Nephron (organoid): ENCODE results near the gene SRGN.
A peak's percentile ranks its signal among the peaks of the same experiment; 100 is the strongest.
"Not testable (repeated sequence)": the region's sequence is repeated elsewhere in the genome, so short reads cannot be mapped to it uniquely, and the experiment has no call there.

Experiments used
- H3K27ac Mint-ChIP-seq, 3 experiments: 2 replicates each; pipeline ENCODE4 v1.8.0; 2020; ENCODE audit warnings: mixed read lengths in 3 of 3, mild to moderate bottlenecking in 2 of 3, moderate library complexity in 1 of 3
- H3K27me3 Mint-ChIP-seq: 2 replicates; pipeline ENCODE4 v1.8.0; 2021; ENCODE audit warnings: low read depth, mild to moderate bottlenecking, moderate library complexity, mixed read lengths
- H3K36me3 Mint-ChIP-seq: 2 replicates; pipeline ENCODE4 v1.8.0; 2020; ENCODE audit warnings: low read depth, mixed read lengths
- H3K4me1 Mint-ChIP-seq: 2 replicates; pipeline ENCODE4 v1.8.0; 2020; ENCODE audit warnings: mixed read lengths
- H3K4me3 Mint-ChIP-seq, 3 experiments: 2 replicates each; pipeline ENCODE4 v1.8.0; 2020; ENCODE audit warnings: mild to moderate bottlenecking in 3 of 3, mixed read lengths in 3 of 3, moderate library complexity in 2 of 3
- H3K9me3 Mint-ChIP-seq: 2 replicates; pipeline ENCODE4 v1.8.0; 2020; ENCODE audit warnings: mixed read lengths
- CTCF ChIP-seq, 3 experiments: fragments of 200-600 bp; sonication (generic); IDR thresholded peaks; one replicate each; pipeline ENCODE4 v1.5.0; 2021; ENCODE audit warnings: antibody characterized with exemption in 3 of 3; ENCODE audit not compliant: unreplicated experiment in 3 of 3

Gene SRGN, protein sequence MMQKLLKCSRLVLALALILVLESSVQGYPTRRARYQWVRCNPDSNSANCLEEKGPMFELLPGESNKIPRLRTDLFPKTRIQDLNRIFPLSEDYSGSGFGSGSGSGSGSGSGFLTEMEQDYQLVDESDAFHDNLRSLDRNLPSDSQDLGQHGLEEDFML

DNA sequence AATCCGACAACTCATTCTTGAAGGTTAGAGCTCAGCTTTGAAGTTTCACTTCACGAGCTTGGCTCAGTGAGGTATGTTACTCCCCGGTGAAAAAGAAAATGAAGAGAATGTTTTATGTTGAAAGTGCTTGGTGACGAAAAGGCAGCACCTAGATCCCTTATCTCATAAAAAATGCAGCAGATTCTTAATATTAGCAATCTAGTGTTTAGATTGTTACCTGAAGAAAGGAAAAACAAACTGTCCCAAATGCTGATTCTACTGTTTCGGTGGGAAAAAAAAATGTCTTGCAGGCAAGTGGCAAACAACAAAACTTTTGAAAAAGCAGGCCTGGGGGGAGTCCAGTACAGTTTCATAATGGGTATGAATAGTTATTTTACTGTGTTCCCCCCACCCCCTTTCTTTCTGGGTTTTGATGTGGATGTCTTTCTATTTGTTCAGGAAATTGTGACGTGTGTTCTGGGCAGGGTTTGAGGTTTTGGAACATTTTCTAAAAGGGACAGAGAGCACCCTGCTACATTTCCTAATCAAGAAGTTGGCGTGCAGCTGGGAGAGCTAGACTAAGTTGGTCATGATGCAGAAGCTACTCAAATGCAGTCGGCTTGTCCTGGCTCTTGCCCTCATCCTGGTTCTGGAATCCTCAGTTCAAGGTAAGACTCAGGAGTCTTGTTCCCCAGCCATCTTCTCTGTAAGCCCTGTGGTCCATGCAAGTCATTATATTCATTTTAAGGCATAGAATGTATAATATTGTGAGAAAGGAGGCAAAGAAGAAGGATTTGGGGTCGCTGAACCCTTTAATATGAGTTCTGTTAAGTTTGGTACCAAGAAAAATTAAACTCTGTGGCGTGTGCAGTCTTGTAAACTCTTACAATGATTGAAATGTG, at the start of gene SRGN:
Gene SRGN (plus strand): TSS at position 514 of the 881 bp plus-strand sequence. CDS start 55 bp downstream, at position 569.
- Mint-ChIP-seq H3K4me1 (peaks cover 12% of the 10 kb centered on the region), H3K27ac (no peak within 1 kb of the TSS), H3K4me3 (peak within 1 kb of the TSS in 1 of 3 experiments; percentile 5), H3K9me3 (no peaks in the 10 kb centered on the region), H3K27me3 (no peaks in the 10 kb centered on the region), H3K36me3 (no peaks in the 10 kb centered on the region)
- no peak for TF ChIP-seq CTCF (IDR thresholded peaks at IDR 0.05; ENCODE audit: unreplicated experiment in 3 of 3)

DNA sequence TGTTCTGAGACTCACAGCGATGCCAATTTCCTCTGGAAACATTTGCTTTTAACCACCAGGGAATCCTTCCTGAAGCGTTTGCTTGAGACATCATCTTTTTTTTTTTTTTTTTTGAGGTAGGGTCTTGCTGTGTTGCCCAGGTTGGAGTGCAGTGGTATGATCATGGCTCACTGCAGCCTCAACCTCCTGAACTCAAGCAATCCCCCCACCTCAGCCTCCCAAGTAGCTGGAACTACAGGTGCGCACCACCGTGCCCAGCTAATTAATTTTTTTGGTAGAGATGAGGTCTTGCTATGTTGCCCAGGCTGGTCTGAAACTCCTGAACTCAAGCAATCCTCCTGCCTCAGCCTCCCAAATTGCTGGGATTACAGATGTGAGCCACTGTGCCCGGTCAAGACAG, 47.0 kb upstream of the SRGN start:
- not testable (repeated sequence) for H3K9me3 Mint-ChIP-seq, H3K27ac Mint-ChIP-seq, H3K36me3 Mint-ChIP-seq, H3K27me3 Mint-ChIP-seq, H3K4me3 Mint-ChIP-seq, H3K4me1 Mint-ChIP-seq

DNA sequence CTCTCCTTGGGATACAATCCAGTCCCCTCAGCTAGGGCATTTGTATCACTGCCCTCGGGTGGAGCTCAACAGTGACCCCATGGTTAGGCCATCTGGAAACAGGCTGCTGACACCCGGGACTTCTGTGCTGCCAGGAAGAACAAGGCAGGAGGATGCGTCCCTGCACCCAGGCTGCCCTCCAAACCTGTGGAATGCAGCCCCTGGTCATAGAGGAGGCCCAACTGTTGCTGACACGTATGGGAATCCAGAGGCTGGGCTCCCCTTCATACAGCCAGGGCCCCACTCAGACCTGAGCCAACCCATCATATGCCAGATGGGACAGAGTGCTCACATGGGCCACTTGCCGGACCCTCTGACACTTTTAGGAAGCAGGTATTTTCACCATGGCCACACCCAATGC, 45.5 kb upstream of the SRGN start:
- Mint-ChIP-seq H3K4me1 (no peaks in the 10 kb centered on the region), H3K27me3 (peaks cover 4% of the 10 kb centered on the region), H3K36me3 (no peaks in the 10 kb centered on the region), H3K9me3 (no peaks in the 10 kb centered on the region), H3K27ac (no peak overlapping the region), H3K4me3 (no peak overlapping the region)
- no peak for TF ChIP-seq CTCF (IDR thresholded peaks at IDR 0.05; ENCODE audit: unreplicated experiment in 3 of 3)

DNA sequence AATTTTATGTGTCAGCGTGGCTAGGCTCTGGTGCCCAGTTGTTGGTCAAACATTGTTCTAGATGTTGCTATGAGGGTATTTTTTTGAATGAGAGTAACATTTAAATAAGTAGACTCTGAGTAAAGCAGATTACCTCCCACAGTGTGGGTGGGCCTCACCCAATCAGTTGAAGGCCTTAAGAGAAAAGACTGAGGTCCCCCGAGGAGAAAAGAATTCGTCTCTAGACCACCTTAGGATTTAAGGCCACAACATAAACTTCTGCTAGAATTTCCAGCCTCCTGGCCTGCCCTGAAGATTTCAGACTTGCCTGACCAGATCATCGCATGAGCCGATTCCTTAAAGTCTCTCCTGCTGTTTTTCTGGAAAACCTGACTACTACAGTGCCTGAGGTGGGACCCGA, 45.1 kb upstream of the SRGN start:
- no peak for TF ChIP-seq CTCF (IDR thresholded peaks at IDR 0.05; ENCODE audit: unreplicated experiment in 3 of 3)
- H3K27ac Mint-ChIP-seq = no peak overlapping the region
- H3K4me3 Mint-ChIP-seq = no peak overlapping the region
- no peaks in the 10 kb centered on the region for H3K36me3 Mint-ChIP-seq
- H3K27me3 Mint-ChIP-seq = peaks cover 4% of the 10 kb centered on the region
- H3K9me3 Mint-ChIP-seq = no peaks in the 10 kb centered on the region
- no peaks in the 10 kb centered on the region for H3K4me1 Mint-ChIP-seq

DNA sequence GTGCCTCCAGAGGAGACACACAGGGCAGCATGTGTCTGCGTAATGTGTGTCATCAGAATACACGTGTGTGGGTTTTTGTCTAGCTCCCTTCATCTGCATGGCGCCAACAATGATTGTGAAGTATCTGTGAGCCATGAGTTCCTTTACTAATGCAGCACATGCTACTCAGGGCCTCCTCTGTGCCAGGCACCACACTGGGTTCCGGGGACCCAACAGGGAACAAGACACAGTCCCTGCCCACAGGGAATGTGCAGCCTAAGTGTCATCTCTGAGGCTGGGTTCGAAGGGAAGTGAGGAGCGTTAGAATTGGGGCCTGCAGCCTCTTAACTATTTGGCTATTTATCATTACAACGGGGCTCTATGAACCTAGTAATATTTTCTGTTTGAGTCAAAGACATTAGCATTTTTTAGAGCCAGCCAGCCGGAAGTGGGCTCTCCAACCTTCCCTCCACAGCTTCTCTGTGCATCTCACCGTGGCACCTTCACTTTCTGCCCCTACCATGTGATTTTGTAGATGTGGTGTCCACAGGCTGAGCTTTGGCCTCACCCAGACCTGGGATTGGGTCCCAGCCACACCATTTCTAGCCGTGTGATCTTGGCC, 43.9 kb upstream of the SRGN start:
- H3K9me3 Mint-ChIP-seq = no peaks in the 10 kb centered on the region
- TF ChIP-seq CTCF (IDR thresholded peaks at IDR 0.05; ENCODE audit: unreplicated experiment in 3 of 3) = no peak
- H3K4me3 Mint-ChIP-seq = no peak overlapping the region
- H3K27me3 Mint-ChIP-seq = peaks cover 4% of the 10 kb centered on the region
- no peaks in the 10 kb centered on the region for H3K36me3 Mint-ChIP-seq
- H3K27ac Mint-ChIP-seq = no peak overlapping the region
- H3K4me1 Mint-ChIP-seq = no peaks in the 10 kb centered on the region

DNA sequence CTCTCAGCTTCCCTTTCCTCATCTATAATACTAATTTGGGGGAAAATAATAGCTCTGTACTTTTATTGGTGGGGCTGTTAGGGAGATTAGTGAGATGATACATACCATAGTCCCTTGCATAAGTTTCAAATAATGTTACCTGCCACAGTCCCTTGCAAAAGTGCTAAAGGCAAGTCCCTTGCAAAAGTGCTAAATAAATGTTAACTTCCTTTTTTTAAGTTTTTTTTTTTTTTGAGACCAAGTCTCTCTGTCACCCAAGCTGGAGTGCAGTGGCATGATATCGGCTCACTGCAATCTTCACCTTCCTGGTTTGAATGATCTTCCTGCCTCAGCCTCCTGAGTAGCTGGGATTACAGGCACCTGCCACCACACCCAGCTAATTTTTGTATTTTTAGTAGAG, 43.4 kb upstream of the SRGN start:
- Mint-ChIP-seq H3K27me3 (peaks cover 4% of the 10 kb centered on the region), H3K36me3 (no peaks in the 10 kb centered on the region), H3K27ac (no peak overlapping the region), H3K9me3 (no peaks in the 10 kb centered on the region), H3K4me3 (no peak overlapping the region), H3K4me1 (no peaks in the 10 kb centered on the region)
- TF ChIP-seq CTCF (IDR thresholded peaks at IDR 0.05; ENCODE audit: unreplicated experiment in 3 of 3) = no peak
